Measurements from ENCODE around the gene EXOC4.
A peak's percentile ranks its signal among the peaks of the same experiment; 100 is the strongest.

EXOC4 gene

DNA sequence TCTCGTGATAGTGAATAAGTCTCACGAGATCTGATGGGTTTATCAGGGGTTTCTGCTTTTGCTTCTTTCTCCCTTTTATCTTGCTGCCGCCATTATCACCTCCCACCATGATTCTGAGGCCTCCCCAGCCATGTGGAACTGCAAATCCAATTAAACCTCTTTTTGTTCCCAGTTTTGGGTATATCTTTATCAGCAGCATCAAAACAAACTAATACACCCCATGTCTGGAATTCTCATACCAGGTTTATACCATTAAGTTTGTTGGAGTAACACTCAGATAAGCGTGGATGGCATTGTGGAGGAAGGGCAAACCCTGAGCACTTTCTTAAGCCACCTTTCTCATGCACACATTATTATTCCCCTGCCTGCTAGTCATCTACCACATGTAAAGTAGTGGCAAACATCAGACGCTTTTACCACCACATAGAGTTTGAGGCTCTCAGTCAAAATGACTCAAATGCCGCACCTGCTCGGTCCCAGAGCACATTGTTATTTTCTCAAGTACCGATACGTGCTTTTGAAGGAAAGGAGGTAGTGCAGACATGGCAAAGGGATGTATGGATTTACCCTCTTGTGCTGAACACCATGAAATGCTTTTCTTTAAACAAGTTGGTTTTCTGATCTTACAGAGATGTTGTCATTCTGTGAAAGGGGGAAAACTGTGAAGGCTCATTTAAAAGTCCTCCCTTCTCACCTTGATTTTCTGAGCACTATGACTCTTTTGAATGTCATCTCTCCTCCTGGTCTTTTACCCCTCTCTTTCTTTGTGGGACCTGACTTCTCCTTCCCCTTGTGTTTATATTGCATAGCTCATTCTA is 429.7 kb downstream of the EXOC4 start:
- Histone ChIP-seq H3K36me3 (ENCODE audit: low read depth) (no peaks in the 10 kb centered on the region), H3K4me3 (ENCODE audit: severe bottlenecking) (no peak overlapping the region), H3K9me3 (ENCODE audit: severe bottlenecking) (no peaks in the 10 kb centered on the region), H3K4me1 (ENCODE audit: insufficient read depth, poor library complexity, severe bottlenecking) (no peaks in the 10 kb centered on the region), H3K27ac (ENCODE audit: poor library complexity, severe bottlenecking) (no peak overlapping the region), H3K27me3 (ENCODE audit: insufficient read depth, poor library complexity, severe bottlenecking) (no peaks in the 10 kb centered on the region)
- no peak for ATAC-seq (ENCODE audit: low read depth)
- TF ChIP-seq, protein P1, sequence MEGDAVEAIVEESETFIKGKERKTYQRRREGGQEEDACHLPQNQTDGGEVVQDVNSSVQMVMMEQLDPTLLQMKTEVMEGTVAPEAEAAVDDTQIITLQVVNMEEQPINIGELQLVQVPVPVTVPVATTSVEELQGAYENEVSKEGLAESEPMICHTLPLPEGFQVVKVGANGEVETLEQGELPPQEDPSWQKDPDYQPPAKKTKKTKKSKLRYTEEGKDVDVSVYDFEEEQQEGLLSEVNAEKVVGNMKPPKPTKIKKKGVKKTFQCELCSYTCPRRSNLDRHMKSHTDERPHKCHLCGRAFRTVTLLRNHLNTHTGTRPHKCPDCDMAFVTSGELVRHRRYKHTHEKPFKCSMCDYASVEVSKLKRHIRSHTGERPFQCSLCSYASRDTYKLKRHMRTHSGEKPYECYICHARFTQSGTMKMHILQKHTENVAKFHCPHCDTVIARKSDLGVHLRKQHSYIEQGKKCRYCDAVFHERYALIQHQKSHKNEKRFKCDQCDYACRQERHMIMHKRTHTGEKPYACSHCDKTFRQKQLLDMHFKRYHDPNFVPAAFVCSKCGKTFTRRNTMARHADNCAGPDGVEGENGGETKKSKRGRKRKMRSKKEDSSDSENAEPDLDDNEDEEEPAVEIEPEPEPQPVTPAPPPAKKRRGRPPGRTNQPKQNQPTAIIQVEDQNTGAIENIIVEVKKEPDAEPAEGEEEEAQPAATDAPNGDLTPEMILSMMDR (IDR thresholded peaks at IDR 0.05; ENCODE audit: poor library complexity, severe bottlenecking): no peak
- DNase-seq (ENCODE audit: low spot score): no peak

DNA sequence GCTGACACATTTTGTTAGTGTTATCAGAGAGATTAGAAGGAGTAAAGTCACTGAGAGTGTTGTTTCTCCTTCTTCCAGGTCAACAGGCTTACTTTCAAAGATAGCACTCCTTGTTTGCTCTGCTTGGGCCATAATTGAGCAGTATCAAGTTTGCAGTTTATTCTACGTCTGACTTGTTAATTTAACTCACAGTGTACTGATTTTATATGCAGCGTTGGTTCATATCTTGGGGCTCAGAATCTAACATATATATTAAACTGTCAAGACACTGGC is 430.2 kb downstream of the EXOC4 start:
- no peaks in the 10 kb centered on the region for H3K36me3 ChIP-seq (ENCODE audit: low read depth)
- no peak overlapping the region for H3K4me3 ChIP-seq (ENCODE audit: severe bottlenecking)
- no peak for DNase-seq (ENCODE audit: low spot score)
- H3K27me3 ChIP-seq (ENCODE audit: insufficient read depth, poor library complexity, severe bottlenecking): no peaks in the 10 kb centered on the region
- H3K27ac ChIP-seq (ENCODE audit: poor library complexity, severe bottlenecking): no peak overlapping the region
- no peaks in the 10 kb centered on the region for H3K9me3 ChIP-seq (ENCODE audit: severe bottlenecking)
- TF ChIP-seq, protein P1 (IDR thresholded peaks at IDR 0.05; ENCODE audit: poor library complexity, severe bottlenecking): no peak
- no peaks in the 10 kb centered on the region for H3K4me1 ChIP-seq (ENCODE audit: insufficient read depth, poor library complexity, severe bottlenecking)
- no peak for ATAC-seq (ENCODE audit: low read depth)

DNA sequence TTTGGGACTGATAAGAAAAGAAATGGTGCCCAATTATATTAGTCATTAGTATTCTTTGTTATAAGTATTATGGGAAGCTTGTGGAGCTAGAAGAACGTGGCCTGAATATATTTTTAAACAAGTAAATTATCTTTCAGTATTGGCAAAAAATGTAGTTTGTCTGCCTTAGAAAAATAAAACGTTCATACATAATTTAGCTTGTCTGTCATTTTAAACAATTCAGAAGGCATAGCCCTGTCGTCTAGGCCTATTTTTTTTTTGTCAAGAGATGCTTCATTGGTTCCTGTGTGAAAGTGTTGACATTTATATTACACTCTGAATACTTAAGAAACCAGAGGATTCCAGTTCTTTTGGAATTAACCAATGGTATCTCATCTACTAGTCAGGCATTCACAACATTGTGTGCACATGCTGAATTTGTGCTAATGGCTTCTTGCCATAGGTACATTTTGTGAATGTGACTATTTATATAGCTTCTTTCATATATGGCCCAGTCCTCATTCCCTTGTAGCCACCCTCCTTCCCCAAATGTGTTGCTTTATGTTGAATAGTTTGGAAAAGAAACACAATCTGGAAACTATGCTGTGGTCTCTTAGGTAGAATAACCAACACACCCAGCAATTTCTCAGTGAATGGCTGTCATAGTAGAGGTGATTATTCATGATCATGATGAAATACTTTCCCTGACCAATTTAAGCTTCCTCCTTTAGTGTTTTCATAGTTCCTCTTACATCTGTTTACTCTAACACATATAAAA is 435.8 kb downstream of the EXOC4 start:
- Histone ChIP-seq H3K27me3 (ENCODE audit: insufficient read depth, poor library complexity, severe bottlenecking) (no peaks in the 10 kb centered on the region), H3K36me3 (ENCODE audit: low read depth) (no peaks in the 10 kb centered on the region), H3K27ac (ENCODE audit: poor library complexity, severe bottlenecking) (no peak overlapping the region), H3K9me3 (ENCODE audit: severe bottlenecking) (no peaks in the 10 kb centered on the region), H3K4me3 (ENCODE audit: severe bottlenecking) (no peak overlapping the region), H3K4me1 (ENCODE audit: insufficient read depth, poor library complexity, severe bottlenecking) (peaks cover 8% of the 10 kb centered on the region)
- TF ChIP-seq, protein P1 (IDR thresholded peaks at IDR 0.05; ENCODE audit: poor library complexity, severe bottlenecking): no peak
- DNase-seq (ENCODE audit: low spot score) (no peak), ATAC-seq (ENCODE audit: low read depth) (peak; percentile 76)

DNA sequence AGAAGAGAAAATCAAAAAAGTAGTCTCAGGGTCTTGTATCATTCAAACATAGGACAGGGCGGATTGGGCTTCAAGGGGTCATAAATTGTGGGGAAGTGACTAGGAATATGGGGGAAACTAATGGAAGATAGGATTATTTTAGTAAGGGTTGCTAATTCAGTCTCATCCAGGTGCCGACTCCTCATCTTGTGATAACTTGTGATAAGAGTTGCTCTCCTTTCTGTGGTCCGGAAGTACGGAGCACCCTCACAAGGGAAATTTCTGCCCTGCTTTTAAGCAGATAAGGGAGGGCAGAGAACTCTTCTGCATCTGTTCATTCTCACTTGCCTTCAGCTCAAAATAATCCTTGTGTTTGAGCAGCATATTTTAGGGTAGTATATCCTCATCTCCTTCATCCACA is 437.9 kb downstream of the EXOC4 start:
- Histone ChIP-seq H3K27me3 (ENCODE audit: insufficient read depth, poor library complexity, severe bottlenecking) (no peaks in the 10 kb centered on the region), H3K4me1 (ENCODE audit: insufficient read depth, poor library complexity, severe bottlenecking) (peaks cover 11% of the 10 kb centered on the region), H3K4me3 (ENCODE audit: severe bottlenecking) (no peak overlapping the region), H3K9me3 (ENCODE audit: severe bottlenecking) (no peaks in the 10 kb centered on the region), H3K36me3 (ENCODE audit: low read depth) (no peaks in the 10 kb centered on the region), H3K27ac (ENCODE audit: poor library complexity, severe bottlenecking) (no peak overlapping the region)
- DNase-seq (ENCODE audit: low spot score) (no peak), ATAC-seq (ENCODE audit: low read depth) (no peak)
- TF ChIP-seq, protein P1 (IDR thresholded peaks at IDR 0.05; ENCODE audit: poor library complexity, severe bottlenecking): no peak

All from RWPE2 (cell line).